ENCODE data around the gene TATDN2. TPM values are rescaled to one million over a fixed set of nuclear protein-coding genes. Genes with fewer than 3 reads are reported as not detected.
"Not testable (repeated sequence)": the region's sequence is repeated elsewhere in the genome, so short reads cannot be mapped to it uniquely, and the experiment has no call there.

TATDN2 gene
- total RNA-seq, 1 experiment from 2014 or later = 6.7 TPM

- DNase-seq (ENCODE audit: low spot score) = no peak
Observed at GRCh38 chr3:10268116-10268515, 19.9 kb downstream of the TATDN2 start.

GRCh38 chr3:10268930-10269329 lies 20.7 kb downstream of the TATDN2 start:
- no peak for DNase-seq (ENCODE audit: low spot score)

DNA sequence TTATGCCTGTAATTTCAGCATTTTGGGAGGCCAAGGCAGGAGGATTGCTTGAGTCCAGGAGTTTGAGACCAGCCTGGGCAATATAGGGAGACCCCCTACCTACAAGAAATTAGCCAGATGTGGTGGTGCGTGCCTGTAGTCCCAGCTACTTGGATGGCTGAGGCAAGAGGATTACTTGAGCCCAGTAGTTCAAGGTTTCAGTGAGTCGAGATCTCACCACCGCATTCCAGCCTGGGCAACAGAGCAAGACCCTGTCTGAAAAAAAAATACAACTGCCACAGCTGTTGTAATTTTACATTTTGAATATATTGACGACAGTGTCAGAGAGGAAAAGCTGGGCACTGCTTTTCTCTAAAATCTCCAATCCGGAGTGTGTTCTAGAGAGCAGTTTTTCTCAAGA lies 21.2 kb downstream of the TATDN2 start:
- no peak for DNase-seq (ENCODE audit: low spot score)

DNA sequence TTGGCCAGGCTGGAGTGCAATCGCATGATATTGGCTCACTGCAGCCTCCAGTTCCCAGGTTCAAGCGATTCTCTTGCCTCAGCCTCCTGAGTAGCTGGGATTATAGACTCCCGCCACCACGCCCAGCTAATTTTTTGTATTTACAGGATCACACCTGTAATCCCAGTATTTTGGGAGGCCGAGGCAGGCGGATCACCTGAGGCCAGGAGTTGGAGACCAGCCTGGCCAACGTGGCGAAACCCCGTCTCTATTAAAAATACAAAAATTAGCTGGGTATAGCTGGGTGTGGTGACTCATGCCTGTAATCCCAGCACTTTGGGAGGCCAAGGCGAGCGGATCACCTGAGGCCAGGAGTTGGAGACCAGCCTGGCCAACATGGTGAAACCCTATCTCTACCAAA lies 24.2 kb downstream of the TATDN2 start:
- not testable (repeated sequence) for DNase-seq (ENCODE audit: low spot score)

DNA sequence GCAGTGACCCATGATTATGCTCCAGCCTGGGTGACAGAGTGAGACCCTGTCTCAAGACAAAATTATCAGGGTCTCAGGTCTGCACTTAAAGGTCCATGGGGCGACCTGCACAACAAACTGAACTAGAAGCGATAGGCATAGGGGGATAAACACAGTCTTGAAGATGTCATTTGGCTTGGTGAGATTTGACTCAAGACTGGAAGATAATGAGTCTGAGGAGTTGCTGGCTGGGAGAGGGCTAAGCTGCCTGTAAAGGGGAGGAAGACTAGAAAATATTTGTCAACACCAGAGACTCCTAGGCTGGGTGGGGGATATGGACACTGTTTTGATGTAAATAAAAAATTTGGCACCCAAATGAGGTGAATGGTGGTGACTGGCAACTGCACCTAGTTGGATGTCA lies 24.7 kb downstream of the TATDN2 start:
- DNase-seq (ENCODE audit: low spot score) = no peak

GRCh38 chr3:10273702-10274305 lies 25.5 kb downstream of the TATDN2 start:
- DNase-seq (ENCODE audit: low spot score) = no peak

- DNase-seq (ENCODE audit: low spot score) = no peak
Observed at GRCh38 chr3:10274601-10275000, 26.3 kb downstream of the TATDN2 start.

- DNase-seq (ENCODE audit: low spot score) = no peak
Observed at GRCh38 chr3:10277115-10277625, 28.9 kb downstream of the TATDN2 start.

DNA sequence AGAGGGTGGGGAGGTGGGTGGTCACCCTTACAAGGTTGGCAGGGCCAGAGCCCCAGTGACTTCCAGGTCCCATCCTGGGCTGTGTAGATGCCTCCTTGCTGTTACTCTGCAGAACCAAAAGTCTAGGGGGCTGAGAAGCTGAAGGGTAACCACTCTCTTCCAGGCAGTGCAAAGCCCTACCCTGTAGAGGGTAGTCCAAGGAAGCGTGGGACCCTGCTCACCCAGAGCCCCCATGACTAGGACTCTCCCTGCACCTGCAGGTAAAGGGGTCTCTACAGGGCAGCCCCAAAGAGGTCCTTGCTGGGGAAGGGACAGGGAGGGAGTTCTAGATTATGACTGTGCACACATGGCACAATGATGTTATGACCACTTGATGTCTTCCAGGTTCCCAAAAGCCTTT lies 30.2 kb downstream of the TATDN2 start:
- DNase-seq (ENCODE audit: low spot score) = no peak

DNA sequence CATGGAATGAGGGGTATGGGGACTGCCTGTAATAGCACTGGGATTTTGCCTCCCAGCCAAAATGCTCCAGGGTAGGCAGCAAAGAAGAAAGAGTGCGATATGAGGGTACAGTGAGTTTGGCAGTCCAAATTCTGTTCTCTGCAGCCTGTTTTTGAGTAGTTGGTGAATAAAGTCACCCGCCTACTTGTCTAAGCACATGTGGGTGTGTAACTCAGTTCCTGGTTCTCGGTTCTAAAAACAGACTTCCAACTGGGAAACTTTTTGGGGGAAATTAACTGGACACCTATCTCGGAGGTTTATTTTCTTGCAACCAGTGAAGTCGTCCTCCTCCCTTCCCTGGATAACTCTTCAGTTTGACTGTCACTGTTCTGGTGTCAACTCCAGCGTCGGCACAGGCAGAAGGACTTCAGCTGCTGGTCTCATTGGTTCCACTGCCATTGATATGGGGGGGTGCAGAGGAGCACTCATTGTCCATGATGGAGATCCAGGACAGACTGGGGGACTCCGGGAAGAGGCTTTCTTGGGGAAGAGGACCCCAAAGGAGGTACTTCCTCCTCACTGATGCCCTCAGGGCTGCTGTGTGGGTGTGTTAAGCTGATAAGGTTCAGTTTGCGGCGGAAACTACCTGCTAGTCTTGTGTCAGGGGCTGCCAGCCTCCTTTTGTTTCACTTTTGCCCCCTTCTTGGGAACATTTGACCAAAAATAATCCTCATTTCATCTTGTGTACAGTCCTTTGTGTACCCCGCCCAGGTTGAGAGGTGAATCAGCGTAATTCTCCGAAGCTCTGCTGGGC lies 31.3 kb downstream of the TATDN2 start:
- DNase-seq (ENCODE audit: low spot score) = no peak

DNA sequence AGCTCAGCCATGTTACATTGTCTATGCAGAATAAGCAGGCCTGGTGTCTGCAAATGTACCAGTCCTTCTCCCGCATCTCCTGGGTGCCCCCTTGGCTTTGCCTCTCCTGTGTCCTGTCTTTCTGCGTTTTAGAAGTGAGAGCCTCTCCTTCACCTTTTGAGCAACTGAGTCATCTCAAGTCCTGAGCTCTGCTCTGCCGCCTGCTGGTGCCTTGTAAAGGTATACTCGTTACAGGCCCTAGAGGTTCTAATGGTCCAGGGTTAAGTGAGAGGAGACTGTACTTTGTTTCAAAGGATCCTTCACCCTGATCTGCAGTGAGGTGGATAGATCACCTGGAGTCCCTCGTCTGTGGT lies 31.9 kb downstream of the TATDN2 start:
- no peak for DNase-seq (ENCODE audit: low spot score)

DNA sequence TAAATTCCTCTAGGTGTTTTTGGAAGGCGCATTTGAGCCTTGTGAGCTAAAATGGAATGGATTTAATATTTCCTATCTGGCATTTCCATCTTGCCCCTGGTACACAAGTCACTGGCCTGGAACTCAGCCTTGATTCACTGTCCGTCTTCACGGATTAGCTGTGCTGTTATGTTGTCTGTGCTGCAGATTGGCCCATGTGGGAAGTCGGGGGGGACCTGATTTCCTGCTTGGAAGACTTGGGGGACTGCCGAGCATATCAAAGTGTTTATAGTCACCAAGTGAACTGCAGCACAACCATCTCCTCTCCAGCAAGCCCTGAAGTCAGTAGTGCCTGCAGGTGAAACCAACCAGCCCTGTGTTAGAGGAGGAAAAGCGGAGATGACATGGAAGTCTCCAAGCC lies 32.3 kb downstream of the TATDN2 start:
- DNase-seq (ENCODE audit: low spot score) = no peak

DNA sequence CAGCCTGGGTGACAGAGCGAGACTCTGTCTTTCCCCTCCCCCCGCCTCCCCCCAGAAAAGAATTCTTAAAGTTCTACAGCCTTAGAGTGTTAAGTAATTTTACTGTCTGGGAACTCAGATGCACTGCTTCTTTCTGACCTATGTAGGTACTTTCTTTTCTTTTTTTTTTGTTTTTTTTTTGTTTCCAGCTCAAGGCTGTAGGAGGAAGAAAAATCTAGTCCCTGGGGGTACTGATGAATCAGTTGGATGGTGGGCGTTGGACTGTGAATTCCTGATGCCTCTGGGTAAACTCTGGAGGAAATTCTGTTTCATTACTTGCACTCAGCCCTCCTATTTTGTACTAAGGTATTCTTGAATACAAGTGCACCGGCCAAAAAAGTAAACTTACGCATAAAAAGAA lies 33.7 kb downstream of the TATDN2 start:
- no peak for DNase-seq (ENCODE audit: low spot score)

- DNase-seq (ENCODE audit: low spot score) = no peak
Observed at GRCh38 chr3:10283638-10284037, 35.4 kb downstream of the TATDN2 start.

DNA sequence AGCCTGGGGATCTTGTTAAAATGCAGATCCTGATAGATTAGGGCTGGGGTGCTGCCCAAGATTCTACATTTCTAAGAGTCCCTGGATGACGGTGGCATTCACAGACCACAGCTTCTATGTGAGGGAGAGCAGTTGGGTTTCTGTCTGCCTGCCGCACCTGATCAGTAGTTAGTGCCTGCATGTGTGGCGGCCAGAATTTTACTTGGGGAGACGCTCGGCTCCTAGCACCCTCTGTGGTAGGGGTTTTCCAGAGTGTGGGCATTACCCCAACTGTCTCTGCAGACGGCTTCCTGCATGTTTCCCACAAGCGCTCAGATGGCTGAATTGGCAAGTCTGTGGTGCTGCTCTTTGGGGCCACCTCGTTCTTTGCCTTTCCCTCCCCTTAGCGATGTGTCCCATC lies 36.2 kb downstream of the TATDN2 start:
- no peak for DNase-seq (ENCODE audit: low spot score)

GRCh38 chr3:10285272-10286132 lies 37.2 kb downstream of the TATDN2 start:
- no peak for DNase-seq (ENCODE audit: low spot score)

GRCh38 chr3:10286133-10286524 lies 37.9 kb downstream of the TATDN2 start:
- no peak for DNase-seq (ENCODE audit: low spot score)

DNA sequence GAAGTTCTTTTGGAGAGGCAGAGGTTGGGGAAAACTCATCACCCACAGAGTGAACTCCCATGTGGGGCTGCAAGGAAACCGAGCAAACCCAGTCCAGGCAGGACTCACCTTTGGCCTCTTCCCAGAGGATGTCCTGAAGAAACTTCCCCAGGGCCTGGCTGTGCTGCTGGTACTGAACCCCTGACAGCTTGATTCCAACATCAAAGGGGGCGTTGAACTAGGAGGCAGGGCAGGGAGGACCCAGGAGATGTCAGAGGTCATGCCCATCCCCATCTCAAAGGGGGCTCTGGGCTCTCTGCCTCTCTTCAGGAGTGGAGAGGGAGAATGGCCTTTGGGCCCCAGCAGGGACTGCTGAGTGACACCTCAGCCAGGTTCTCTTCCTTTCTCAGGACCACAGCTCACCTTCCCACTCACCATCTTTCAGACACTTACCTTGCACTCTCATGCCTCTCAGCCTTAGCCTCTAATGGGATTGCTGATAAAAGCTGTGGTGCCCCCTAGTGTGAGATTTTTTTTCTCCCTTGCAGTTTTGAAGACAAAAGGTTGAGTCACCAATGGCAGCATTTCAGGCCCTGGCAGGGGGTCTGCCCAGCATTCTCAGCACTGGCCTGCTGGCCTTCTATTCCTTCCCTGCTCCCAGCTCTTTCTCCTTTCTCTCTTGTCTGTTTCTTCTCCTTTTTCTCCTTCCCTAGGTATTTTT lies 38.5 kb downstream of the TATDN2 start:
- DNase-seq (ENCODE audit: low spot score) = no peak

DNA sequence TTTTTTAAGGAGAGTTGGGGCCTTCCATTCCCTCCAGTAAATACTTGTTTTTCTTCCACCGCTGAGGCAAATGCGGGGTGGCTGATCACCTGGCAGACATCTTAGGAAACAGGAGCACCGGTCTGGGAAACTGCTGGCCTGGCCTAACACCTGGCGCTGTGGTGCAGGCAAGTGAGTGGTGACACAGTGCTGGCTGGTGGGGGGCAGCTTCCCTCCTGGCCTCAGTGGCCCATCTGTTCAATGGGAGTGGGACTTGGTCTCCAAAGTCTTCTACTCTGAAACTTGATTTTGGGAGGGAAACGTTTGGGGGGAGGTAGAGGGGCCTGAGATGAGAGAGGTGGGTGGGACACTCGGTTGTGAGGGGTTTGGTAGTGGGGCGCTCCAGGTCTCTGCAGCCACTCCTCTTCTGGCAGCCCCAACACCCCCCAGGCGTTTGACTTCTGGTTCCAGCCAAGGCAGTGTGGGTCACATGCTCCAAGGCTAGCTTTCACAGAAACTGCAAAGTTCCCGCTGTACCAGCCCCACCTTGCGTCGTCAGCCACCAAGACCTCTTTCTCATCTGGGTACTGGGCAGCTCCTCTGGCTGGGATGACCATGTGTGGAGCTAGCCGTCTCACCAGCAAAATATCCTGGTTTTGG lies 39.8 kb downstream of the TATDN2 start:
- DNase-seq (ENCODE audit: low spot score) = no peak

DNA sequence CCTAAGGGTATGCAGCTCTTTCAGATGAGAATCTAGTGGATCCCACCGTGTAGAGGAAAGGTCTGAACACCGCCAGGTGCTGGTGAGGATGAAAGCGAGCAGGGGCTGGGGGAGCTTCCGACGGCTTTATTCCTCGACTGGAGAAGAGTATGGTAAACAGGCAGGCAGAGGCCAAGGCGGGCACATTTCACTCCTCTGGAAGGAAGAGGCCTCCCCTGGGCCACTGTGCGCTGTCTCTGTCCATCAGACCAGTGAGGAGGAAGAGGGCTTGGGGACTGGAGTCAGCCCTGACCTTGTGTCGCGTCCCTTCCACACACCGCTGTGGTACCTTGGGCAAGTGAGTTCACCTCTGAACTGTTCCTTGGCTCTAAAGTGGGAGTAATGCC lies 40.3 kb downstream of the TATDN2 start:
- no peak for DNase-seq (ENCODE audit: low spot score)

DNA sequence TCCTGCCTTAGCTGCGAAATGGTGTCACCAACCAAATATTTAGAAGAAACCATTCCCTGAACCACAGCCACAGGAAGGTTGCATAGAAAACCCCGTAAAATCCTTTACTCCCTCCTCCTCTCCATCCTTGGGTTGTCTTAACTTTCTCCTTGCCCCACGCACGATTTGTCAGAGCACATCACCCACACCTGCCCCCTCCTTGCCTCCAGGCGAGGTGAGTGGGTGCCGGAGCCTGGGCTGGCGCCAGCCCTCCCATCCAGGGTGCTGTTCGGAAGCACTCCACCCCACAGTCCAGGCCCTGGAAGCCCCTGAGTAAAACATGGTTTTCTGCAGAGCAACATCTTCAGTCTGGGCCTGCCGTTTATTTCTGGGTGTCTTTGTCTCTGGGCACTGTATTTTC lies 40.8 kb downstream of the TATDN2 start:
- DNase-seq (ENCODE audit: low spot score) = no peak

Measured in HT-29 (cell line).